Stimulated activated CD4-positive, alpha-beta T cell treated with anti-CD3 and anti-CD28 coated beads, Interleukin-4, amount 100 ng/mL, for 48 hours (primary cell): Measurements from ENCODE around the gene SNX17.
"Not testable (repeated sequence)": the region's sequence is repeated elsewhere in the genome, so short reads cannot be mapped to it uniquely, and the experiment has no call there.

Source experiments
- DNase-seq, 2 donors: peaks; one replicate each; pipeline ENCODE4 v3.0.0-alpha.2; 2020; ENCODE audit warnings: low read depth in 2 of 2

SNX17 gene

GRCh38 chr2:27370026-27370815 lies at the start of gene SNX17, which contains the start of gene EIF2B4:
Gene SNX17 (plus strand): TSS chr2:27370616. CDS start chr2:27370744, 128 bp downstream.
Gene EIF2B4 (minus strand): TSS chr2:27370338. CDS start chr2:27370314, 24 bp downstream.
- DNase-seq: peak; percentile 98

GRCh38 chr2:27320958-27321543 lies 49.4 kb upstream of the SNX17 start:
- no peak for DNase-seq

GRCh38 chr2:27322301-27322765 lies 48.1 kb upstream of the SNX17 start:
- no peak for DNase-seq

GRCh38 chr2:27322766-27323595 lies 47.4 kb upstream of the SNX17 start, which contains the start of gene MPV17:
Gene MPV17 (minus strand): TSS chr2:27323097. CDS start chr2:27322517, 580 bp downstream.
- peak; percentile 78 to 86 for DNase-seq

GRCh38 chr2:27323596-27324285 lies 46.7 kb upstream of the SNX17 start:
- DNase-seq: no peak

GRCh38 chr2:27324720-27325119 lies 45.7 kb upstream of the SNX17 start:
- no peak for DNase-seq

- no peak for DNase-seq
Measured at GRCh38 chr2:27335311-27335710, 35.1 kb upstream of the SNX17 start.

GRCh38 chr2:27336173-27336572 lies 34.2 kb upstream of the SNX17 start:
- no peak for DNase-seq

GRCh38 chr2:27347641-27348040 lies 22.8 kb upstream of the SNX17 start:
- DNase-seq: no peak

GRCh38 chr2:27350106-27350693 lies 20.2 kb upstream of the SNX17 start:
- no peak for DNase-seq

GRCh38 chr2:27351802-27352598 lies 18.4 kb upstream of the SNX17 start:
- peak in 1 of 2 donors; percentile 8 for DNase-seq

- DNase-seq: not testable (repeated sequence)
Measured at GRCh38 chr2:27353386-27353761, 17.0 kb upstream of the SNX17 start.

- no peak for DNase-seq
Measured at GRCh38 chr2:27353762-27354596, 16.4 kb upstream of the SNX17 start.

GRCh38 chr2:27354597-27354927 lies 15.9 kb upstream of the SNX17 start:
- DNase-seq: no peak

- peak in 1 of 2 donors; percentile 44 for DNase-seq
Measured at GRCh38 chr2:27356056-27356381, 14.4 kb upstream of the SNX17 start.

- peak; percentile 84 to 88 for DNase-seq
Measured at GRCh38 chr2:27356382-27357181, 13.8 kb upstream of the SNX17 start, which contains the start of gene GTF3C2. Gene GTF3C2 (minus strand): TSS chr2:27356764. CDS start chr2:27343554, 13,210 bp downstream.

GRCh38 chr2:27362678-27363420 lies 7.6 kb upstream of the SNX17 start:
- no peak for DNase-seq

- DNase-seq: no peak
Measured at GRCh38 chr2:27363933-27364332, 6.5 kb upstream of the SNX17 start.
